Measurements from ENCODE around the gene FMNL3. TPM values are rescaled to one million over a fixed set of nuclear protein-coding genes. Genes with fewer than 3 reads are reported as not detected.
A peak's percentile ranks its signal among the peaks of the same experiment; 100 is the strongest.

The FMNL3 gene
- total and polyA plus RNA-seq, 2 of the 13 experiments (the other 11 are each of a cell fraction or from before 2014, with no cell fraction given): 0.44 to 1.1 TPM

- no peak for TF ChIP-seq ZNF513 (CRISPR knock-in tag; conservative IDR thresholded peaks at IDR 0.05)
- no peak for TF ChIP-seq ZNF577 (CRISPR knock-in tag; IDR thresholded peaks at IDR 0.05; ENCODE audit: borderline replicate concordance, low read depth)
- TF ChIP-seq DBP (CRISPR knock-in tag; IDR thresholded peaks at IDR 0.05; ENCODE audit: not compliant biosample characterization): no peak
- TF ChIP-seq KDM4B (CRISPR knock-in tag; IDR thresholded peaks at IDR 0.05): no peak
- 0 out of 2 replicates have a peak, but pooled peaks have one; percentile 66 for TF ChIP-seq SSRP1 (CRISPR knock-in tag; IDR thresholded peaks at IDR 0.05)
- peak; percentile 66 for TF ChIP-seq ZBED4 (CRISPR knock-in tag; IDR thresholded peaks at IDR 0.05; ENCODE audit: borderline replicate concordance)
- TF ChIP-seq GPN1 (CRISPR knock-in tag; IDR thresholded peaks at IDR 0.05; ENCODE audit: borderline replicate concordance): no peak
- no peak for TF ChIP-seq KDM5B (CRISPR knock-in tag; IDR thresholded peaks at IDR 0.05; ENCODE audit: borderline replicate concordance)
- no peak for TF ChIP-seq NCOA5 (CRISPR knock-in tag; IDR thresholded peaks at IDR 0.05)
- no peak for TF ChIP-seq NCOA1 (CRISPR knock-in tag; IDR thresholded peaks at IDR 0.05)
- no peak for TF ChIP-seq FOXP1 (IDR thresholded peaks at IDR 0.05)
- TF ChIP-seq FOXP1 (CRISPR knock-in tag; IDR thresholded peaks at IDR 0.05): no peak
- TF ChIP-seq, protein P1, sequence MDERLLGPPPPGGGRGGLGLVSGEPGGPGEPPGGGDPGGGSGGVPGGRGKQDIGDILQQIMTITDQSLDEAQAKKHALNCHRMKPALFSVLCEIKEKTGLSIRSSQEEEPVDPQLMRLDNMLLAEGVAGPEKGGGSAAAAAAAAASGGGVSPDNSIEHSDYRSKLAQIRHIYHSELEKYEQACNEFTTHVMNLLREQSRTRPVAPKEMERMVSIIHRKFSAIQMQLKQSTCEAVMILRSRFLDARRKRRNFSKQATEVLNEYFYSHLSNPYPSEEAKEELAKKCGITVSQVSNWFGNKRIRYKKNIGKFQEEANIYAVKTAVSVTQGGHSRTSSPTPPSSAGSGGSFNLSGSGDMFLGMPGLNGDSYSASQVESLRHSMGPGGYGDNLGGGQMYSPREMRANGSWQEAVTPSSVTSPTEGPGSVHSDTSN (CRISPR knock-in tag; IDR thresholded peaks at IDR 0.05): no peak
- no peak for TF ChIP-seq ZNF570 (CRISPR knock-in tag; IDR thresholded peaks at IDR 0.05; ENCODE audit: borderline replicate concordance)
- peak; percentile 59; the same call in 1 of the 2 replicates for TF ChIP-seq GATAD1 (CRISPR knock-in tag; IDR thresholded peaks at IDR 0.05)
- TF ChIP-seq GFI1 (CRISPR knock-in tag; IDR thresholded peaks at IDR 0.05; ENCODE audit: borderline replicate concordance): peak; percentile 38; the same call in 1 of the 2 replicates
- no peak for TF ChIP-seq CBX1 (IDR thresholded peaks at IDR 0.05; ENCODE audit: low read depth)
- no peak for TF ChIP-seq HOXA5 (CRISPR knock-in tag; IDR thresholded peaks at IDR 0.05)
- no peak for TF ChIP-seq NFE2L2 (IDR thresholded peaks at IDR 0.05; ENCODE audit: low read length)
- TF ChIP-seq ZNF232 (CRISPR knock-in tag; IDR thresholded peaks at IDR 0.05; ENCODE audit: borderline replicate concordance): no peak
- TF ChIP-seq RFX5 (IDR thresholded peaks at IDR 0.05; ENCODE audit: low read depth, low read length): no peak
- no peak for TF ChIP-seq RAD51 (IDR thresholded peaks at IDR 0.05; ENCODE audit: borderline replicate concordance)
- no peak for TF ChIP-seq ONECUT2 (CRISPR knock-in tag; IDR thresholded peaks at IDR 0.05)
- no peak for TF ChIP-seq SMYD3 (CRISPR knock-in tag; IDR thresholded peaks at IDR 0.05)
- no peak for TF ChIP-seq ZFP36L2 (CRISPR knock-in tag; IDR thresholded peaks at IDR 0.05)
- no peak for TF ChIP-seq HNF4A (CRISPR knock-in tag; IDR thresholded peaks at IDR 0.05)
These were observed 83.9 kb downstream of the FMNL3 start, which contains the start of gene PRPF40B (continued) for GRCh38 chr12:49623142-49623904.
